ENCODE results near the gene SERTM1.

The SERTM1 gene

GRCh38 chr13:36673838-36674326, at the start of gene SERTM1:
Gene SERTM1 (plus strand): TSS chr13:36674020. CDS start chr13:36695079, 21,059 bp downstream.
- DNase-seq (ENCODE audit: low read depth in 2 of 2), result no peak

GRCh38 chr13:36628377-36629056, 45.3 kb upstream of the SERTM1 start:
- DNase-seq (ENCODE audit: low read depth in 2 of 2), result no peak

- no peak for DNase-seq (ENCODE audit: low read depth in 2 of 2)
Observed at GRCh38 chr13:36629057-36629385, 44.8 kb upstream of the SERTM1 start.

GRCh38 chr13:36630181-36630803, 43.5 kb upstream of the SERTM1 start:
- DNase-seq (ENCODE audit: low read depth in 2 of 2), result no peak

GRCh38 chr13:36639610-36640009, 34.2 kb upstream of the SERTM1 start:
- no peak for DNase-seq (ENCODE audit: low read depth in 2 of 2)

- DNase-seq (ENCODE audit: low read depth in 2 of 2), result no peak
Observed at GRCh38 chr13:36650611-36651010, 23.2 kb upstream of the SERTM1 start.

- no peak for DNase-seq (ENCODE audit: low read depth in 2 of 2)
Observed at GRCh38 chr13:36665630-36666029, 8.2 kb upstream of the SERTM1 start.

GRCh38 chr13:36666477-36667229, 7.2 kb upstream of the SERTM1 start:
- no peak for DNase-seq (ENCODE audit: low read depth in 2 of 2)

GRCh38 chr13:36668316-36668715, 5.5 kb upstream of the SERTM1 start:
- DNase-seq (ENCODE audit: low read depth in 2 of 2), result no peak

- DNase-seq (ENCODE audit: low read depth in 2 of 2), result no peak
Observed at GRCh38 chr13:36673352-36673751, 468 bp upstream of the SERTM1 start.

- no peak for DNase-seq (ENCODE audit: low read depth in 2 of 2)
Observed at GRCh38 chr13:36674337-36675212, 755 bp downstream of the SERTM1 start.

- DNase-seq (ENCODE audit: low read depth in 2 of 2), result no peak
Observed at GRCh38 chr13:36675213-36675536, 1.4 kb downstream of the SERTM1 start.

GRCh38 chr13:36680913-36681312, 7.1 kb downstream of the SERTM1 start:
- no peak for DNase-seq (ENCODE audit: low read depth in 2 of 2)

- DNase-seq (ENCODE audit: low read depth in 2 of 2), result no peak
Observed at GRCh38 chr13:36681894-36682624, 8.2 kb downstream of the SERTM1 start.

GRCh38 chr13:36683701-36684100, 9.9 kb downstream of the SERTM1 start:
- DNase-seq (ENCODE audit: low read depth in 2 of 2), result no peak

GRCh38 chr13:36685927-36686326, 12.1 kb downstream of the SERTM1 start:
- DNase-seq (ENCODE audit: low read depth in 2 of 2), result no peak

- DNase-seq (ENCODE audit: low read depth in 2 of 2), result no peak
Observed at GRCh38 chr13:36696410-36697010, 22.7 kb downstream of the SERTM1 start.

- DNase-seq (ENCODE audit: low read depth in 2 of 2), result no peak
Observed at GRCh38 chr13:36700170-36700569, 26.4 kb downstream of the SERTM1 start.

- peak; percentile 30 to 37 for DNase-seq (ENCODE audit: low read depth in 2 of 2)
Observed at GRCh38 chr13:36706755-36707154, 32.9 kb downstream of the SERTM1 start.

- DNase-seq (ENCODE audit: low read depth in 2 of 2), result no peak
Observed at GRCh38 chr13:36709136-36709890, 35.5 kb downstream of the SERTM1 start.

All from fibroblast of skin of left biceps (primary cell).